ENCODE measurements around the gene ADRM1. TPM values are rescaled to one million over a fixed set of nuclear protein-coding genes. Genes with fewer than 3 reads are reported as not detected.
A peak's percentile ranks its signal among the peaks of the same experiment; 100 is the strongest.

The ADRM1 gene
- polyA plus RNA-seq, 2 of the 4 experiments (the other 2 are of a cell fraction): 87.9 to 130 TPM

GRCh38 chr20:62345681-62346370 lies 43.0 kb downstream of the ADRM1 start:
- peak overlapping the region in 1 of 2 experiments; percentile 62; a peak in 3 of 6 replicates for H3K27ac ChIP-seq
- no peak overlapping the region for H3K4me2 ChIP-seq
- DNase-seq (ENCODE audit: low read depth in 1 of 2, low spot score in 1 of 2): no peak
- CTCF ChIA-PET: interaction anchor here (0.8 to 2.7 kb wide), 4 partner anchors 19 to 44 kb away, joined by 3 to 9 read pairs (median 3); no protein-coding TSS in a partner anchor
- H3K4me3 ChIP-seq: no peak overlapping the region
- H3K4me1 ChIP-seq: peaks cover 12% of the 10 kb centered on the region
- FAIRE-seq: no peak
- H3K9me3 ChIP-seq: peaks cover 23% of the 10 kb centered on the region
- TF ChIP-seq POLR2AphosphoS2 (conservative IDR thresholded peaks at IDR 0.05; ENCODE audit: low read length): peak; percentile 78; the same call in 1 of the 2 replicates
- no peak for TF ChIP-seq REST (IDR thresholded peaks at IDR 0.05)
- no peak for TF ChIP-seq CHD2 (IDR thresholded peaks at IDR 0.05; ENCODE audit: low read length, partially characterized antibody)
- POLR2A ChIA-PET: no interaction called here
- no peak for ATAC-seq
- WGBS (ENCODE audit: missing lambda C conversion rate): 82% methylated on average over 11 of the region's 25 CpGs

GRCh38 chr20:62346398-62347150 lies 43.8 kb downstream of the ADRM1 start:
- H3K4me3 ChIP-seq: no peak overlapping the region; the same call in 2 of the 3 replicates
- H3K9me3 ChIP-seq: peaks cover 23% of the 10 kb centered on the region
- POLR2A ChIA-PET: no interaction called here
- no peak overlapping the region for H3K4me2 ChIP-seq
- WGBS (ENCODE audit: missing lambda C conversion rate): 95% methylated on average over 31 of the region's 34 CpGs
- no peak for DNase-seq (ENCODE audit: low read depth in 1 of 2, low spot score in 1 of 2)
- H3K27ac ChIP-seq: peak overlapping the region in 1 of 2 experiments; percentile 62; a peak in 3 of 6 replicates
- CTCF ChIA-PET: interaction anchor here (0.8 to 2.7 kb wide), 4 partner anchors 18 to 44 kb away, joined by 3 to 9 read pairs (median 3); no protein-coding TSS in a partner anchor
- FAIRE-seq: no peak
- peaks cover 20% of the 10 kb centered on the region for H3K4me1 ChIP-seq
- ATAC-seq: no peak
- TF ChIP-seq PHF8 (IDR thresholded peaks at IDR 0.05; ENCODE audit: borderline replicate concordance, low read depth) (no peak), CBX2 (IDR thresholded peaks at IDR 0.05; ENCODE audit: borderline replicate concordance, low read depth) (no peak)

- H3K4me3 ChIP-seq: no peak overlapping the region; the same call in 2 of the 3 replicates
- peaks cover 25% of the 10 kb centered on the region for H3K4me1 ChIP-seq
- no peak for FAIRE-seq
- TF ChIP-seq KDM5A (IDR thresholded peaks at IDR 0.05) (no peak), HOXA7 (CRISPR knock-in tag; IDR thresholded peaks at IDR 0.05) (no peak), EP300 (IDR thresholded peaks at IDR 0.05) (no peak), USF2 (IDR thresholded peaks at IDR 0.05) (no peak), CEBPB (IDR thresholded peaks at IDR 0.05) (no peak), MAX (IDR thresholded peaks at IDR 0.05) (no peak), CHD4 (IDR thresholded peaks at IDR 0.05; ENCODE audit: borderline replicate concordance) (no peak), GATA3 (IDR thresholded peaks at IDR 0.05; ENCODE audit: borderline replicate concordance) (no peak), BCL3 (IDR thresholded peaks at IDR 0.05) (no peak), ATOH8 (CRISPR knock-in tag; IDR thresholded peaks at IDR 0.05; ENCODE audit: low read depth) (no peak), MAZ (IDR thresholded peaks at IDR 0.05; ENCODE audit: borderline replicate concordance, low read depth, low read length) (no peak), JUNB (IDR thresholded peaks at IDR 0.05) (no peak), E2F6 (IDR thresholded peaks at IDR 0.05; ENCODE audit: borderline replicate concordance, low read depth) (no peak)
- no peak for DNase-seq (ENCODE audit: low read depth in 1 of 2, low spot score in 1 of 2)
- WGBS (ENCODE audit: missing lambda C conversion rate): 91% methylated on average over 10 of the region's 10 CpGs
- H3K9me3 ChIP-seq: peaks cover 23% of the 10 kb centered on the region
- H3K4me2 ChIP-seq: no peak overlapping the region
- H3K27ac ChIP-seq: peak overlapping the region in 1 of 2 experiments; percentile 62; a peak in 3 of 6 replicates
- ChIA-PET CTCF (interaction anchor here (1.5 to 2.7 kb wide), 2 partner anchors 18 to 21 kb away, joined by 7 to 9 read pairs; no protein-coding TSS in a partner anchor), POLR2A (no interaction called here)
- no peak for ATAC-seq
Observed at GRCh38 chr20:62347151-62347404, 44.3 kb downstream of the ADRM1 start.
